Measurements from ENCODE around the gene FGF2.
"Not testable (repeated sequence)": the region's sequence is repeated elsewhere in the genome, so short reads cannot be mapped to it uniquely, and the experiment has no call there.

The FGF2 gene

GRCh38 chr4:122845066-122845465 is 18.4 kb downstream of the FGF2 start:
- DNase-seq (ENCODE audit: low read depth in 3 of 3, low spot score in 1 of 3): no peak

- no peak for DNase-seq (ENCODE audit: low read depth in 3 of 3, low spot score in 1 of 3)
These were observed 19.1 kb downstream of the FGF2 start for GRCh38 chr4:122845760-122846159.

- DNase-seq (ENCODE audit: low read depth in 3 of 3, low spot score in 1 of 3): no peak
These were observed 21.3 kb downstream of the FGF2 start for GRCh38 chr4:122847931-122848330.

GRCh38 chr4:122849789-122850188 is 23.2 kb downstream of the FGF2 start:
- not testable (repeated sequence) for DNase-seq (ENCODE audit: low read depth in 3 of 3, low spot score in 1 of 3)

- no peak for DNase-seq (ENCODE audit: low read depth in 3 of 3, low spot score in 1 of 3)
These were observed 24.9 kb downstream of the FGF2 start for GRCh38 chr4:122851568-122851967.

GRCh38 chr4:122854447-122855352 is 28.1 kb downstream of the FGF2 start:
- DNase-seq (ENCODE audit: low read depth in 3 of 3, low spot score in 1 of 3): no peak

GRCh38 chr4:122855353-122855890 is 28.8 kb downstream of the FGF2 start:
- no peak for DNase-seq (ENCODE audit: low read depth in 3 of 3, low spot score in 1 of 3)

GRCh38 chr4:122857160-122857559 is 30.5 kb downstream of the FGF2 start:
- no peak for DNase-seq (ENCODE audit: low read depth in 3 of 3, low spot score in 1 of 3)

- no peak for DNase-seq (ENCODE audit: low read depth in 3 of 3, low spot score in 1 of 3)
These were observed 32.1 kb downstream of the FGF2 start for GRCh38 chr4:122858705-122859104.

GRCh38 chr4:122861172-122861943 is 34.7 kb downstream of the FGF2 start:
- no peak for DNase-seq (ENCODE audit: low read depth in 3 of 3, low spot score in 1 of 3)

GRCh38 chr4:122863639-122864038 is 37.0 kb downstream of the FGF2 start:
- no peak for DNase-seq (ENCODE audit: low read depth in 3 of 3, low spot score in 1 of 3)

GRCh38 chr4:122865425-122865824 is 38.8 kb downstream of the FGF2 start:
- no peak for DNase-seq (ENCODE audit: low read depth in 3 of 3, low spot score in 1 of 3)

GRCh38 chr4:122868235-122868634 is 41.6 kb downstream of the FGF2 start:
- DNase-seq (ENCODE audit: low read depth in 3 of 3, low spot score in 1 of 3): not testable (repeated sequence)

GRCh38 chr4:122873146-122873545 is 46.5 kb downstream of the FGF2 start:
- no peak for DNase-seq (ENCODE audit: low read depth in 3 of 3, low spot score in 1 of 3)

GRCh38 chr4:122873821-122874593 is 47.4 kb downstream of the FGF2 start:
- DNase-seq (ENCODE audit: low read depth in 3 of 3, low spot score in 1 of 3): no peak

GRCh38 chr4:122875949-122876348 is 49.3 kb downstream of the FGF2 start:
- DNase-seq (ENCODE audit: low read depth in 3 of 3, low spot score in 1 of 3): no peak

GRCh38 chr4:122876456-122876855 is 49.8 kb downstream of the FGF2 start:
- no peak for DNase-seq (ENCODE audit: low read depth in 3 of 3, low spot score in 1 of 3)

GRCh38 chr4:122879001-122879400 is 52.4 kb downstream of the FGF2 start:
- no peak for DNase-seq (ENCODE audit: low read depth in 3 of 3, low spot score in 1 of 3)

- DNase-seq (ENCODE audit: low read depth in 3 of 3, low spot score in 1 of 3): no peak
These were observed 56.5 kb downstream of the FGF2 start for GRCh38 chr4:122882857-122883735.

- DNase-seq (ENCODE audit: low read depth in 3 of 3, low spot score in 1 of 3): no peak
These were observed 57.9 kb downstream of the FGF2 start for GRCh38 chr4:122884499-122884898.
